ENCODE data around the gene B3GALNT2.
"Not testable (repeated sequence)": the region's sequence is repeated elsewhere in the genome, so short reads cannot be mapped to it uniquely, and the experiment has no call there.

- not testable (repeated sequence) for TF ChIP-seq CTCF (conservative IDR thresholded peaks at IDR 0.05); EZH2 (IDR thresholded peaks at IDR 0.05; ENCODE audit: low read depth)
Observed at GRCh38 chr1:235462832-235463231, 41.4 kb downstream of the B3GALNT2 start.
